ENCODE measurements around the gene KCNJ15.

Gene KCNJ15

DNA sequence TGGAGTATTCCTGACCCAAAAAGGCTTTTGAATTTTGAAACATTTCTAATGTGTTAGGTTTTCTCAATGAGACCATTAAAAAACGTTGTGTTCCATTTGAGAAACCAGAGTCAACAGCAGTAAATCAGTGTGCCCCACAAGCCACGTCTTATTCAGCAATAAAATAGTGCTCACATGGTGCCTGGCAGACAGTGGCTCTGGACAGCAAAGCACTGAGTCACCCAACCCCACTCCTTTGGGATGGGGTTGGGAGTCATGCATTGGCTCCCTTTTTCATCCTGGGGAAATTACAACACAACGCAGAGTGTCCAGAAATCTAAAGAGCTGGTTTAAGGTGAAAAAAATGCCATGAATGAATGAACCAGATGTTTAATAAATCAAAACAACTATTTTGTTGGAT is 46.5 kb downstream of the KCNJ15 start:
- TF ChIP-seq, protein P1, sequence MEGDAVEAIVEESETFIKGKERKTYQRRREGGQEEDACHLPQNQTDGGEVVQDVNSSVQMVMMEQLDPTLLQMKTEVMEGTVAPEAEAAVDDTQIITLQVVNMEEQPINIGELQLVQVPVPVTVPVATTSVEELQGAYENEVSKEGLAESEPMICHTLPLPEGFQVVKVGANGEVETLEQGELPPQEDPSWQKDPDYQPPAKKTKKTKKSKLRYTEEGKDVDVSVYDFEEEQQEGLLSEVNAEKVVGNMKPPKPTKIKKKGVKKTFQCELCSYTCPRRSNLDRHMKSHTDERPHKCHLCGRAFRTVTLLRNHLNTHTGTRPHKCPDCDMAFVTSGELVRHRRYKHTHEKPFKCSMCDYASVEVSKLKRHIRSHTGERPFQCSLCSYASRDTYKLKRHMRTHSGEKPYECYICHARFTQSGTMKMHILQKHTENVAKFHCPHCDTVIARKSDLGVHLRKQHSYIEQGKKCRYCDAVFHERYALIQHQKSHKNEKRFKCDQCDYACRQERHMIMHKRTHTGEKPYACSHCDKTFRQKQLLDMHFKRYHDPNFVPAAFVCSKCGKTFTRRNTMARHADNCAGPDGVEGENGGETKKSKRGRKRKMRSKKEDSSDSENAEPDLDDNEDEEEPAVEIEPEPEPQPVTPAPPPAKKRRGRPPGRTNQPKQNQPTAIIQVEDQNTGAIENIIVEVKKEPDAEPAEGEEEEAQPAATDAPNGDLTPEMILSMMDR (IDR thresholded peaks at IDR 0.05), result no peak

GRCh38 chr21:38306433-38307141 is 49.8 kb downstream of the KCNJ15 start:
- TF ChIP-seq, protein P1 (IDR thresholded peaks at IDR 0.05), result no peak

GRCh38 chr21:38307771-38308531 is 51.2 kb downstream of the KCNJ15 start:
- TF ChIP-seq, protein P1 (IDR thresholded peaks at IDR 0.05), result no peak

GRCh38 chr21:38308532-38309119 is 51.8 kb downstream of the KCNJ15 start:
- TF ChIP-seq, protein P1 (IDR thresholded peaks at IDR 0.05), result no peak

- TF ChIP-seq, protein P1 (IDR thresholded peaks at IDR 0.05), result no peak
These were observed 54.1 kb downstream of the KCNJ15 start for GRCh38 chr21:38310646-38311485.

DNA sequence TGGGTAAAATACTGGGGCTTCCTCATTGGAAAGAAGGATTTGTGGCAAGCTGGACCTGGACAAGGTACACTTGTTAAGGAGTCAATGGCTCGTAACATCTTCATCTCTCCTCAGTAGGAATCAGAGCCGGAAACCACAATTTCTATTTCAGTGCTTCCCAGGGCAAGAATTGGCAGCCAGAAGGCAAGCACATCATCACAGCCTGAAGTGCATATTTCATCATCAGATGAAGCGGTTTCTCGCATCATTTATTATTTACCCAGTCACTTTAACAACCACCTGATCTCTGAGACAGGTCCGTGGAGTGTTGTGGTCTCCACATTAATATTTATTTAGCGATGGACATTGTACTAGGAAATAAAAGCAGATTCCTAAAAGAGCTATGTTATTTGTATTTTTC is 55.0 kb downstream of the KCNJ15 start:
- TF ChIP-seq, protein P1 (IDR thresholded peaks at IDR 0.05), result no peak

DNA sequence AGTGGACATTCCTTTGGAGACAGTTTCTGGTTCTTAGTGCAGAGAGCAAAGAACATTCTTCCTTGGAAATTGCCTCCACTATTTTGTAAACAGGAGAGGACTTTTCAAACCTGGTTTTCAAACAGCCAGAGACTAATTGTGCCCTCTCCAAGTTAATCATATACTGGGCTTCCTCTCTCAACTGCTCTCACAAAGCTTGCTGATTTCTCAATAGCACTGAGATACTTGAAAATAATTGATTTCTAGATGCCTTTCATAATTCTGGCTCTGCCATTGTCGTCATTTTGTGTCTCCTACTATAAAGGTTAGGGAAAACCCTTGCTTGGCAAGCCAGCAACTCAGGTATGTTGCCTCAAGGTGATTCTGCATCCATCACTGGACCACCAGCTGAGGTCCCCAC is 56.0 kb downstream of the KCNJ15 start:
- TF ChIP-seq, protein P1 (IDR thresholded peaks at IDR 0.05), result no peak
